HG03432 (cell line): ENCODE data around the gene PTGES2.
"Not testable (repeated sequence)": the region's sequence is repeated elsewhere in the genome, so short reads cannot be mapped to it uniquely, and the experiment has no call there.

Experiments used
- ATAC-seq: cut with Tn5 transposase; IDR thresholded peaks from one replicate; pipeline ENCODE4 v1.9.1; 2021; ENCODE audit warnings: mild to moderate bottlenecking, moderate library complexity; ENCODE audit not compliant: unreplicated experiment

PTGES2 gene

GRCh38 chr9:128139621-128140020 lies 12.1 kb upstream of the PTGES2 start:
- ATAC-seq = no peak

DNA sequence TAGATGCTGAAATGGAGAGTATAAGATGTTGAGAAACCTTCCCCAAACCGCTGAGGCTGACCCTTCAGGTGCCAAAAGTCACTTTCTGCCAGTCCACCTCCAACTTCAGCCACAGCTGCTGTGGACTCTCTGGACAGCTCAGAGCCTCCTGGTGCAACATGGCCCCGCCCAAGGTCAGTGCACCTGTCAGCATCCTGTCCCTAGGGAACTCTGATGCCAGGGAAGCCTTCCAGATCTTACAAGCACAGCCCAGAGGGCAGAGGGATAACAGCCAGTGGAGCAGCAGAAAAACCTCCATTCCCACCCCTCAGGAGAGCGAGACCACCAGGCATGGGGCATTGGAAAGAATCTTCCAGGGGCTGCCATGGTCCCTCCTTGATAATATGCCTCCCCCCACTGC lies 10.5 kb upstream of the PTGES2 start:
- no peak for ATAC-seq

DNA sequence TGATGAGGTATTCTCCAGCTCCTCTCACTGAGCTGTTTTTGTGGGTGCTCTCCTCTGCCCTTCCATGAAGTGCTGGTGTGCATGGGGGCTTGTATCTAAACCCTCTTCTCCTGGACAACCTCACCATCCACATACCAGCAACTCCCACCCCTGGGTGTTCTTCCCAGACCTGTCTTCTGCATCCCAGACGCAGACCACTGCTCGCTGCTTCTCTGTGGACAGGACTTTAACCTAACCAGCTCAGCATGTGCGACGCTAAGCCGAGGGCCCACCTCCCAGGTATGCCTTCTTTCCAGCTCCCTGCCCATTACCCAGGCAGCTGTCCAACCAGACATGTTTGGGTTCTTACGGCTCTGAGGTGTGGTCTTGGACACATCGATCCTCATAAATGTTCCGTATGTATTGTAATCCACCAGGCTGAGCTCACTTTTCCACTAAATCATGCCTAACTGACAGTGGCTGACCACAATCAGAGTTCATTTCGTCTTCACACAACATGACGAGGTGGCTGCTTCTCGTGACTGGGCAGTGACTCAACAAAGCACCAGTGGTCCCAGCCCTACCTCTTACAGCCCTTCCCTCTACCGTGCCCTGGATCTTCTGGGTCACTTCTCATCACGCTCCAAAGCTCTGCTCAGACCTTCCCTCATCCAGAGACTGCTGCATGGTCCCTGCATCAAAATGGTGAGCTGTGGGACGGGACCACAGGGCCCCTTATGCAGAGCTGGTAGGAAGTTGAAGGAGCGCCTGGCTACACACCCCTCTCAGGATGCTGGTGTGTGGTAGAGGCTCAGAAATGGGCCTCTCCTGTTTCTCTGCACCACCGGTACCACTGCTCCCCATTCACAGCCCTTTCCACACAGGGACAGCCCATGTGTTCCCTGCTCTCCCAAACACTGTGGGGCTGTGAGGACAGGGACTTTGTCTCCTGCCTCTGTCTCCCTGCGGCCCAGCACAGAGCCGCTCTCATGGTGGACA lies 9.6 kb upstream of the PTGES2 start:
- ATAC-seq = no peak

DNA sequence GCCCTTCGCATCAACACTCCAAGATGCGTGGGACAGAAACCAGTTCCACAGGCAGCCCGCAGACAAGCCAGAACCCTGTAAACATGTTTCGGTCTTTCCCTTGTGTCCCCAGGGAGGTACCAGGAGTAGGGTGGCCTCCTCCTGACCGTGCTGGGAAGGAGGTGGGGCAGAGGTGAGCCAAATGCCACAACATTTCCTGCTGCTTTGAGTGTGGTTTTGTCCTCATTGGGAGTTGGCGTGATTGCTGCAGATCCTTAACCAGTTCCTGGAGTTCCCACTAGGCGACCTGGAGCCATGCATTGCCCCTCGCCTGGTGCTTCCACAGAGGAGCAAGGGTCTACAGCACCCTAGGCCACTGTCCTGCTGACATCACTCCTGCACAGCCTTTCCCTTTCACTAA lies 8.0 kb upstream of the PTGES2 start:
- not testable (repeated sequence) for ATAC-seq

DNA sequence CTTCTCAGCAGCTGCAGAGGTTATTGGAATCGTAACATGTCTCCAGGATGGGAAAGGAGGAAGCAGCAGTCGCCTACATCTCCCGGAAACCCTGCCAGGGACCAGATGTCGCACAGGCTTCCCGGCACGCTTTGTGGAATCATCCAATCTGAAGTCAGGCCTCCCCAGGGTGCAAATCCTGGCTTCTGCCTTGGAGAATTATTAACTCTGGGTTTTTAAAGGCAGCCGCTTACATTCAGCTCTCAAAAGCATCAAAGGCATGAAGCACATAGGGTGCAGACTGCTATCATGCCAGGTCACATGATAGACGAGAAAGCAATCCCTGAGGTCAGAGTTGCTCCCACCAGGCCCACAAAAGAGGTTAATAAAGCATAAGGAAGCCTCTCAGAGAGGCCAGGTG lies 4.6 kb upstream of the PTGES2 start:
- not testable (repeated sequence) for ATAC-seq

GRCh38 chr9:128131346-128131745 lies 3.8 kb upstream of the PTGES2 start:
- ATAC-seq = not testable (repeated sequence)

DNA sequence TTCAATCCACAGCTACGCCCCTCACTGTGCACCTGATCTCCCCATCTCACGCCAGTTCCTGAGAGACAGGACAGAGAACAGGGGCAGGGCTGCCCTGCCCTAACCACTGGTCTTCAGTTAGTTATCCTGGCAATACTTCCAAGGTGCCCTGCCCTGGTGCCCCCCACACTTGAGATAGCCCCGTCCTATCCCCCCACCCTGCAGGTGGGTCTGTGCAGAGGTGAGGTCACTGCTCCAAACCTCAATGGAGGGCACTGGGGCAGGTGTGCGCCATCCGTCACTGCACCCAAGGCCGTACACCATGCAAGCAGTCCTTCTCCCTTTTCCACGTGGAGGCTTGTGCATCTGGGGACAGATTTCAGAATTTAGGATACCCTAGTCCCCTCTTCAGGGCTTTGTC lies 3.1 kb upstream of the PTGES2 start:
- ATAC-seq = not testable (repeated sequence)

DNA sequence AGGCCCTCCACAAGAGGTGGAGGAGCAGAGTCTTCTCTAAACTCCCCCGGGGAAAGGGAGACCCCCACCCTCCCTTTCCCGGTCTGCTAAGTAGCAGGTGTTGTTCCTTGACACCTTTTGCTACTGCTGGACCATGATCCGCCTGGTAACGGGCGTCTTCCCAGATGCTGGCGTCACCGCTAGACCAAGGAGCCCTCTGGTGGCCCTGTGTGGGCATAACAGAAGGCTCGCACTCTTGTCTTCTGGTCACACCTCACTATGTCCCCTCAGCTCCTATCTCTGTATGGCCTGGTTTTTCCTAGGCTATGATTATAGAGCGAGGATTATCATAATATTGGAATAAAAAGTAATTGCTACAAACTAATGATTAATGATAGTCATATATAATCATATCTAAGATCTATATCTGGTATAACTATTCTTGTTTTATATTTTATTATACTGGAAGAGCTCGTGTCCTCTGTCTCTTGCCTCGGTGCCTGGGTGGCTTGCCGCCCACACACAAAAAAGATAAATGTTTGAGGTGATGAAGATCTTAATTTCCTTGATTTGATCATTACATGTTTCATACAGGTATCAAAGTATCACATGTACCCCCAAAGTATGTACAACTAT lies 2.6 kb upstream of the PTGES2 start:
- not testable (repeated sequence) for ATAC-seq

DNA sequence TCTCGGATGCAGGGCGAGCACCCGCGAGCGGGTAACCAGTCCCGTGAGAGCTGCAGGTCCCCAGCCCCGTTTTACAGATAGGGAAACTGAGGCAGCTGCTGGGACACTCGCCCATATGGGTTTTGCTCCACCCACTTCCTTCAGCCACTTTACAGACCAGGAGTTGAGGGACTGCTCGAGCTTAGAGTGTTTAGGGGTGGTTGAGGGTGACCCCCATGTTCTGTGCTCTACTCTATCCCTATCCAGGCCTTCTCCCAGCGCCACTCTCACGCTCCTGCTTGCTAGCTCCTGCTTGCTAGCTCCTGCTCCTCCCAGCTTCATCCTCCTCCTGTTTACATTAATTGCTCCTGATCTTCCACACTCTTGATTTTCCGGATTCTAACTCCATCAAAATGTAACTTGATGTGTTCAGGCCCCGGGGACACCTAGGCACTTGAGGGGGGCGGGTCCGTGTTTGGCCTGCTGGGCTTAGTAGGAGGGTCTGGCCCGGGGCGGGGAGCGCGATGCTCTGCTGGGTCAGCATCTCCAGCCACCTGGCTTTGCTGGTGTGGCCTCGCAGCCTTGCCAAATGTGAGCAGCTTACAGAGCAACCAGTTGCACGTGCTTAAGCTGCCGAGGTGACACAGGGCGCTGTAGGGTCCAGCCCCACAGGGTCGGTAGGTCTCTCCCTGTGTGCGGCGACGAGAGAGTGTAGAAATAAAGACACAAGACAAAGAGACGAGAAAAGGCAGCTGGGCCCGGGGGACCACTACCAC lies 1.5 kb upstream of the PTGES2 start:
- no peak for ATAC-seq

GRCh38 chr9:128127990-128128835 lies 684 bp upstream of the PTGES2 start:
- ATAC-seq = peak; percentile 67

GRCh38 chr9:128125580-128126354 lies 1.8 kb downstream of the PTGES2 start:
- ATAC-seq = no peak

GRCh38 chr9:128124873-128125579 lies 2.5 kb downstream of the PTGES2 start:
- no peak for ATAC-seq

DNA sequence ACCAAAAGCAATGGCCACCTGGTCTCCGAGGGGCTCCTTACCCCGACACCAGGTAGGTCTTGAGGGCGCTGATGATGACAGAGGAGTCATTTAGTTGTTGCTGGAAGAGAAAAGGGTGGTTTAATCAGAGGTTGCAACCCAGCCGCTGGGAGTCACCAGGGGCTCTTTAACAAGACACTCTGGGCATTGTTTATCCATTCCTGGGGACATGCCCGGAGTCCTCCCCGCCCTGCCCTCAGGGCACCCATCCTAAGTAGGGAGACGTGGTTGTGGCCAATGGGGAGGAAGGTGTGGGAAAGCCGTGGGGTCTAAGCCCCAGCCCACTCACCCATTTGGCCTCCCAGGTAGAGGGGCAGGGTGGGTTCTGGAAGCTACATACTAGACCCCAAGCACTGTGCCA lies 3.1 kb downstream of the PTGES2 start:
- no peak for ATAC-seq

DNA sequence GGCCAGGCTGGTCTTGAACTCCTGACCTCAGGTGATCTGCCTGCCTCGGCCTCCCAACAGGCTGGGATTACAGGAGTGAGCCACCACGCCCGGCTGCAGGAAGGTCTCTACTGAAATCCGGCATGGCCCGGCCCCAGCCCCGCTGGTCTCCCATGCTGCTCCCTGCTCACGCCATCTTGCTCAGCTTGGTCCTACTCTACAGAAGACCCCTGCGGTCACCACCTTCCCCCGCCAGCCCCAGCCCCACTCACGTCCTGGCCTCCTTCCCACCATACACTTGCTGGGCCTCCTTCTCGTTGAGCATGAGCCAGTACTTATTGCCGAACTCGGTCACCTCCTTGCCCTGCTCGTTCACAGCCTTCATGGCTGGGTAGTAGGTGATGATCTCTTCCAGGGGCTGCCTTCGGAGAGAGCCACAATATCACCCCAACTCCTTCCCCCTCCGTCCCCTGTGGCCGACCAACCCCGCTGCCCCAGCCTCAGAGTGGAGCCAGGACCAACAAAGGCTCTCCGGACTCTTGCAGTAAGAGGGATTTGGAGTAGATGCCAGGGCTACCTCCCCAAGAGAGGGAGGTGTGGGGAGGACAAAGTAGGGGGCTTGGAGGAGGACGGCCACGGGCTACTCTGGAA lies 4.0 kb downstream of the PTGES2 start:
- ATAC-seq = no peak

GRCh38 chr9:128122809-128123175 lies 4.7 kb downstream of the PTGES2 start:
- ATAC-seq = no peak

DNA sequence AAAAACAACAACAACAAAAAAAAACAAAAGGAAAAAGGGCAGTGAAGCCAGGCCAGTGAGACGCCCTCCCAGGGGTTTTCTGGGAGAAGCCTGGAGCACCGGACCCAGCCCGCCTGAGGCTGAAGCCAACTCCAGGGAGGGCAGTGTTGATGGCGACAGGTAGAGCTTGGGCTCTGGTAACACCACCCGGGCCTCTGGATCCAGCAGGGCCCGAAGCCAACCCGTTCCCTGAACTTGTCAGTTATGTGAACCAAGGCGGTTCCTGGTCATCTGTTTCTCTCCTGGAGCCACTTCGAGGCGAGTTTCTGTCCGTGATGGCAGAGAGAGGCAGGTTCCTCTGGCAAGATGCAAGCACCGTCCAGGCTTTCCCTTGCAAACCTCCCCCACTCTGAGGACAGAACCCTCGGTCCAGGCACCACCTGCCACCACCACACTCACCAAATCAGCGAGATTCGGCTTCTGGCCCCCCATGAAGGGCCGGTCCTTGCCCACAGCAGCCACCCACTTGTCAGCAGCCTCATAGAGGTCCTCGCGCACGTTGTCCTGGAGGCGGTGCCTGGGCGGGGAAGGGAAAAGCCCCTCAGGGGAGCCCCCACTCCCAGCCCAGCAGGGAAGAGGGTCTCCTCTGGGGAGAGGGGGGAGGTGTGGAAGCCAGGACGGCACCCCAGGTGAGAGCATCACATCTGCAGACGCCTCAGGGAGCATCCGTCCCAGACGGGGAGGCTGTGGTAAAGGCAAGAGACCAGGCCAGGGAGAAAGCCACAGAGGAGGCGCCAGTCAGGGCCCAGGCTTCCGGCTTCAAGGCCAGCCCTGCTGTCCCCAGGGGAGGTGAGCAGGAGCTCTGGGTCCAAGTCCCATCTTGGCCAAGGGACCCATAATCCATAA lies 5.4 kb downstream of the PTGES2 start:
- no peak for ATAC-seq

- no peak for ATAC-seq
Observed at GRCh38 chr9:128121466-128121810, 6.1 kb downstream of the PTGES2 start.
